ENCODE results near the gene CD27. TPM values are rescaled to one million over a fixed set of nuclear protein-coding genes. Genes with fewer than 3 reads are reported as not detected.
A peak's percentile ranks its signal among the peaks of the same experiment; 100 is the strongest.
"Not testable (repeated sequence)": the region's sequence is repeated elsewhere in the genome, so short reads cannot be mapped to it uniquely, and the experiment has no call there.

Gene CD27
- polyA plus RNA-seq, 3 donors, result 0.08 to 1.2 (median 0.88) TPM

DNA sequence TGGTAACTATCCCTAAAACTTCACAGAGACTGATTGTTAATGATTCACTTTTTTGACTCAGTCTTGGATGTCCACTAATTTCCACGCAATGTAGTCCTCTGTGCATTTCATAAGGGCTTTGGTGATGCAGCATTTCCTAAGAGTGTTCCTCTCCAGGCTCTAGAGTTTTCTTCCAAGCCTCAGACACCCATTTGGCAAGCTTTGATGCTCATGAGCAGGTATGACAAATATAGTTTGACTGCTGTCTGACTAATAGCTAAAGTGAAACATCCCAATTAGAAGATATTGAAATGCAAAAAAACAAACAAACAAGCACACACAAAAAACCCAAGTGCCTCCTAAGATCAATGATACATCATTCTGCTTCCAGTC is 27.2 kb downstream of the CD27 start:
- peaks cover 22% of the 10 kb centered on the region for H4K20me1 ChIP-seq (ENCODE audit: insufficient read depth, low read length)
- no peak overlapping the region for H3K4me3 Mint-ChIP-seq

DNA sequence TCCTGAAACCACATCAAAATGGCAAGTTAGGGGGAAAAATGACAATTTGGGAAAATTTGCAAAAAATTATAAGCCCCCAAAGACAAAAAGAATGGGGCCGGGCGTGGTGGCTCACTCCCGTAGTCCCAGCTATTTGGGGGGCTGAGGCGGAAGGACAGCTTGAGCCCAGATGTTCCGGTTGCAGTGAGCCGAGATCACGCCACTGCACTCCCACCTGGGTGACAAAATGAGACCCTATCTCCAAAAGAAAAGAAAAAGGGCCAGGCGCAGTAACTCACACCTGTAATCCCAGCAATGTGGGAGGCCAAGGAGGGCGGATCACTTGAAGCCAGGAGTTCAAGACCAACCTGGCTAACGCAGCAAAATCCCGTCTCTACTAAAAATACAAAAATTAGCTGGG is 27.7 kb downstream of the CD27 start:
- Histone ChIP-seq H3K9me3 (replicated peaks in 1 of 2; ENCODE audit: control insufficient read depth in 1 of 2, insufficient read depth in 1 of 2, low read length in 2 of 2) (no peaks in the 10 kb centered on the region), H3K36me3 (replicated peaks in 1 of 2; ENCODE audit: control insufficient read depth in 1 of 2, insufficient read depth in 2 of 2, low read length in 2 of 2) (no peaks in the 10 kb centered on the region), H3K27ac (ENCODE audit: low read depth in 1 of 2, low read length in 2 of 2) (no peak overlapping the region), H3K27me3 (ENCODE audit: control insufficient read depth in 2 of 2, insufficient read depth in 2 of 2, low read length in 2 of 2) (no peaks in the 10 kb centered on the region), H4K20me1 (ENCODE audit: insufficient read depth, low read length) (peaks cover 22% of the 10 kb centered on the region), H3K4me3 (replicated peaks in 1 of 3; ENCODE audit: low read depth in 2 of 3, low read length in 3 of 3) (no peak overlapping the region), H3K9ac (ENCODE audit: insufficient read depth, low read length, poor library complexity, severe bottlenecking) (no peak overlapping the region), H2AFZ (ENCODE audit: insufficient read depth, low read depth, low read length, poor library complexity, severe bottlenecking) (no peak overlapping the region), H3K4me2 (replicated peaks; ENCODE audit: extremely low read depth, low read length, poor library complexity, severe bottlenecking) (no peak overlapping the region), H3K4me1 (ENCODE audit: control insufficient read depth in 1 of 2, insufficient read depth in 2 of 2, low read length in 2 of 2) (peaks cover 19 to 32% of the 10 kb centered on the region in 2 donors), H3K79me2 (ENCODE audit: insufficient read depth, low read length) (peaks cover 28% of the 10 kb centered on the region)
- Mint-ChIP-seq H3K4me1 (peaks cover 34% of the 10 kb centered on the region), H3K9me3 (no peaks in the 10 kb centered on the region), H3K27ac (no peak overlapping the region), H3K4me3 (no peak overlapping the region), H3K36me3 (peaks cover 7 to 9% of the 10 kb centered on the region in 2 donors), H3K27me3 (ENCODE audit: low read depth in 3 of 3) (peaks cover 0 to 2% (median 1%) of the 10 kb centered on the region in 3 donors)
- intact Hi-C loops (cut with micrococcal nuclease), result no loop called here
- WGBS (ENCODE audit: insufficient coverage), result 93% methylated on average over 3 of the region's 11 CpGs
- no peak for DNase-seq
- TF ChIP-seq, protein P1, sequence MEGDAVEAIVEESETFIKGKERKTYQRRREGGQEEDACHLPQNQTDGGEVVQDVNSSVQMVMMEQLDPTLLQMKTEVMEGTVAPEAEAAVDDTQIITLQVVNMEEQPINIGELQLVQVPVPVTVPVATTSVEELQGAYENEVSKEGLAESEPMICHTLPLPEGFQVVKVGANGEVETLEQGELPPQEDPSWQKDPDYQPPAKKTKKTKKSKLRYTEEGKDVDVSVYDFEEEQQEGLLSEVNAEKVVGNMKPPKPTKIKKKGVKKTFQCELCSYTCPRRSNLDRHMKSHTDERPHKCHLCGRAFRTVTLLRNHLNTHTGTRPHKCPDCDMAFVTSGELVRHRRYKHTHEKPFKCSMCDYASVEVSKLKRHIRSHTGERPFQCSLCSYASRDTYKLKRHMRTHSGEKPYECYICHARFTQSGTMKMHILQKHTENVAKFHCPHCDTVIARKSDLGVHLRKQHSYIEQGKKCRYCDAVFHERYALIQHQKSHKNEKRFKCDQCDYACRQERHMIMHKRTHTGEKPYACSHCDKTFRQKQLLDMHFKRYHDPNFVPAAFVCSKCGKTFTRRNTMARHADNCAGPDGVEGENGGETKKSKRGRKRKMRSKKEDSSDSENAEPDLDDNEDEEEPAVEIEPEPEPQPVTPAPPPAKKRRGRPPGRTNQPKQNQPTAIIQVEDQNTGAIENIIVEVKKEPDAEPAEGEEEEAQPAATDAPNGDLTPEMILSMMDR (IDR thresholded peaks at IDR 0.05), result no peak

More for the DNA sequence above, 27.2 kb downstream of the CD27 start:
- H3K4me1 Mint-ChIP-seq, result peaks cover 36% of the 10 kb centered on the region
- Histone ChIP-seq H3K27me3 (ENCODE audit: control insufficient read depth in 2 of 2, insufficient read depth in 2 of 2, low read length in 2 of 2) (no peaks in the 10 kb centered on the region), H3K4me2 (replicated peaks; ENCODE audit: extremely low read depth, low read length, poor library complexity, severe bottlenecking) (no peak overlapping the region), H3K27ac (ENCODE audit: low read depth in 1 of 2, low read length in 2 of 2) (no peak overlapping the region), H3K4me1 (ENCODE audit: control insufficient read depth in 1 of 2, insufficient read depth in 2 of 2, low read length in 2 of 2) (peaks cover 19 to 32% of the 10 kb centered on the region in 2 donors), H3K79me2 (ENCODE audit: insufficient read depth, low read length) (peaks cover 29% of the 10 kb centered on the region), H3K9ac (ENCODE audit: insufficient read depth, low read length, poor library complexity, severe bottlenecking) (no peak overlapping the region), H3K9me3 (replicated peaks in 1 of 2; ENCODE audit: control insufficient read depth in 1 of 2, insufficient read depth in 1 of 2, low read length in 2 of 2) (no peaks in the 10 kb centered on the region), H3K4me3 (replicated peaks in 1 of 3; ENCODE audit: low read depth in 2 of 3, low read length in 3 of 3) (no peak overlapping the region), H3K36me3 (replicated peaks in 1 of 2; ENCODE audit: control insufficient read depth in 1 of 2, insufficient read depth in 2 of 2, low read length in 2 of 2) (peaks cover 0 to 1% of the 10 kb centered on the region in 2 donors), H2AFZ (ENCODE audit: insufficient read depth, low read depth, low read length, poor library complexity, severe bottlenecking) (no peak overlapping the region)
- H3K27ac Mint-ChIP-seq, result peak overlapping the region in 1 of 7 donors; percentile 2
- peaks cover 0 to 2% (median 1%) of the 10 kb centered on the region in 3 donors for H3K27me3 Mint-ChIP-seq (ENCODE audit: low read depth in 3 of 3)
- H3K36me3 Mint-ChIP-seq, result peaks cover 9 to 13% of the 10 kb centered on the region in 2 donors
- DNase-seq, result peak in 2 of 3 donors; percentile 58 to 75
- TF ChIP-seq, protein P1 (IDR thresholded peaks at IDR 0.05), result no peak
- intact Hi-C loops (cut with micrococcal nuclease), result loop anchor here (2.0 kb wide), 3 partner anchors 21 to 67 kb away; partner anchors contain the start of genes GAPDH (in 1 of the 2) and MRPL51 (in 1 of the 2)
- no CpG with 5 or more reads among the region's 1 CpG for WGBS (ENCODE audit: insufficient coverage)
- no peaks in the 10 kb centered on the region for H3K9me3 Mint-ChIP-seq

DNA sequence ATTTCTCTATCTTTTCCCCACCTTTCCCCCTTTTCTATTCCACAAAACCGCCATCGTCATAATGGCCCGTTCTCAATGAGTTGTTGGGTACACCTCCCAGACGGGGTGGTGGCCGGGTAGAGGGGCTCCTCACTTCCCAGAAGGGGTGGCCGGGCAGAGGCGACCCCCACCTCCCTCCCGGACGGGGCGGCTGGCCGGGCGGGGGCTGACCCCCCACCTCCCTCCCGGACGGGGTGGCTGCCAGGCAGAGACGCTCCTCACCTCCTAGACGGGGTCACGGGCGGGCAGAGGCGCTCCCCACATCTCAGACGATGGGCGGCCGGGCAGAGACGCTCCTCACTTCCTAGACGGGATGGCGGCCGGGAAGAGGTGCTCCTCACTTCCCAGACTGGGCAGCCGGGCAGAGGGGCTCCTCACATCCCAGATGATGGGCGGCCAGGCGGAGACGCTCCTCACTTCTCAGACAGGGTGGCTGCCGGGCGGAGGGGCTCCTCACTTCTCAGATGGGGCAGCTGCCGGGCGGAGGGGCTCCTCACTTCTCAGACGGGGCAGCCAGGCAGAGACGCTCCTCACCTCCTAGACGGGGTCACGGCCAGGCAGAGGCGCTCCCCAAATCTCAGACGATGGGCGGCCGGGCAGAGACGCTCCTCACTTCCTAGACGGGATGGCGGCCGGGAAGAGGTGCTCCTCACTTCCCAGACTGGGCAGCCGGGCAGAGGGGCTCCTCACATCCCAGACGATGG is 30.6 kb downstream of the CD27 start:
- H3K27ac Mint-ChIP-seq; H3K27me3 ChIP-seq (ENCODE audit: control insufficient read depth in 2 of 2, insufficient read depth in 2 of 2, low read length in 2 of 2); H2AFZ ChIP-seq (ENCODE audit: insufficient read depth, low read depth, low read length, poor library complexity, severe bottlenecking); H3K9ac ChIP-seq (ENCODE audit: insufficient read depth, low read length, poor library complexity, severe bottlenecking); H3K4me2 ChIP-seq (replicated peaks; ENCODE audit: extremely low read depth, low read length, poor library complexity, severe bottlenecking); H3K9me3 Mint-ChIP-seq; H3K4me3 ChIP-seq (replicated peaks in 1 of 3; ENCODE audit: low read depth in 2 of 3, low read length in 3 of 3); H3K27ac ChIP-seq (ENCODE audit: low read depth in 1 of 2, low read length in 2 of 2); H4K20me1 ChIP-seq (ENCODE audit: insufficient read depth, low read length); H3K9me3 ChIP-seq (replicated peaks in 1 of 2; ENCODE audit: control insufficient read depth in 1 of 2, insufficient read depth in 1 of 2, low read length in 2 of 2); H3K36me3 Mint-ChIP-seq; DNase-seq; H3K4me3 Mint-ChIP-seq; H3K27me3 Mint-ChIP-seq (ENCODE audit: low read depth in 3 of 3); H3K36me3 ChIP-seq (replicated peaks in 1 of 2; ENCODE audit: control insufficient read depth in 1 of 2, insufficient read depth in 2 of 2, low read length in 2 of 2); intact Hi-C loops (cut with micrococcal nuclease); H3K79me2 ChIP-seq (ENCODE audit: insufficient read depth, low read length): not testable (repeated sequence)
- WGBS (ENCODE audit: insufficient coverage), result 100% methylated on average over 12 of the region's 48 CpGs
- peaks cover 5 to 13% of the 10 kb centered on the region in 2 donors for H3K4me1 ChIP-seq (ENCODE audit: control insufficient read depth in 1 of 2, insufficient read depth in 2 of 2, low read length in 2 of 2)
- H3K4me1 Mint-ChIP-seq, result peaks cover 13% of the 10 kb centered on the region
